GM21367 (cell line): ENCODE data around the gene NDP.

Experiments
- ATAC-seq: cut with Tn5 transposase; IDR thresholded peaks from one replicate; pipeline ENCODE4 v1.9.1; 2021; ENCODE audit not compliant: unreplicated experiment

The NDP gene

GRCh38 chrX:43973249-43974099, at the start of gene NDP:
Gene NDP (minus strand): TSS chrX:43973390. CDS start chrX:43958645, 14,745 bp downstream.
- no peak for ATAC-seq

- no peak for ATAC-seq
These were observed 49.8 kb upstream of the NDP start for GRCh38 chrX:44022964-44023363.

GRCh38 chrX:44020693-44021092, 47.5 kb upstream of the NDP start:
- ATAC-seq: no peak

GRCh38 chrX:44019911-44020310, 46.7 kb upstream of the NDP start:
- no peak for ATAC-seq

- no peak for ATAC-seq
These were observed 44.5 kb upstream of the NDP start for GRCh38 chrX:44017676-44018075.

- ATAC-seq: no peak
These were observed 43.7 kb upstream of the NDP start for GRCh38 chrX:44016906-44017305.

- no peak for ATAC-seq
These were observed 39.4 kb upstream of the NDP start for GRCh38 chrX:44012484-44013096.

- no peak for ATAC-seq
These were observed 38.3 kb upstream of the NDP start for GRCh38 chrX:44011506-44011905.

GRCh38 chrX:44010626-44011025, 37.4 kb upstream of the NDP start:
- ATAC-seq: no peak

- no peak for ATAC-seq
These were observed 32.9 kb upstream of the NDP start for GRCh38 chrX:44006081-44006480.

- no peak for ATAC-seq
These were observed 30.8 kb upstream of the NDP start for GRCh38 chrX:44003975-44004374.

- ATAC-seq: no peak
These were observed 29.4 kb upstream of the NDP start for GRCh38 chrX:44002567-44002966.

GRCh38 chrX:43998374-43998773, 25.2 kb upstream of the NDP start:
- no peak for ATAC-seq

GRCh38 chrX:43996491-43996890, 23.3 kb upstream of the NDP start:
- ATAC-seq: no peak

- ATAC-seq: no peak
These were observed 12.9 kb upstream of the NDP start for GRCh38 chrX:43986083-43986482.

- ATAC-seq: no peak
These were observed 12.3 kb upstream of the NDP start for GRCh38 chrX:43985511-43985910.

GRCh38 chrX:43978226-43978625, 5.0 kb upstream of the NDP start:
- ATAC-seq: no peak

GRCh38 chrX:43976205-43976604, 3.0 kb upstream of the NDP start:
- ATAC-seq: no peak

GRCh38 chrX:43975796-43976195, 2.6 kb upstream of the NDP start:
- ATAC-seq: no peak

- ATAC-seq: no peak
These were observed 1.7 kb upstream of the NDP start for GRCh38 chrX:43974741-43975465.

GRCh38 chrX:43974100-43974475, 898 bp upstream of the NDP start:
- no peak for ATAC-seq
